Measurements from ENCODE around the gene DNAJC17.

Gene DNAJC17

GRCh38 chr15:40756938-40757337 is 50.3 kb downstream of the DNAJC17 start:
- peak; percentile 48 for DNase-seq (ENCODE audit: low read depth)
- TF ChIP-seq CTCF (IDR thresholded peaks at IDR 0.05; ENCODE audit: low read depth, low read length) = no peak
- peak; percentile 77 for TF ChIP-seq MYC (IDR thresholded peaks at IDR 0.05; ENCODE audit: low read depth, low read length)
- no peak for TF ChIP-seq POLR2A (IDR thresholded peaks at IDR 0.05; ENCODE audit: extremely low read depth, insufficient read length)
- TF ChIP-seq MAX (IDR thresholded peaks at IDR 0.05; ENCODE audit: low read depth, low read length) = peak; percentile 86
- H3K4me3 ChIP-seq (ENCODE audit: low read depth, low read length) = no peak overlapping the region

- TF ChIP-seq MAX (IDR thresholded peaks at IDR 0.05; ENCODE audit: low read depth, low read length) = no peak
- no peak for TF ChIP-seq MYC (IDR thresholded peaks at IDR 0.05; ENCODE audit: low read depth, low read length)
- no peak for TF ChIP-seq CTCF (IDR thresholded peaks at IDR 0.05; ENCODE audit: low read depth, low read length)
- no peak for TF ChIP-seq POLR2A (IDR thresholded peaks at IDR 0.05; ENCODE audit: extremely low read depth, insufficient read length)
- H3K4me3 ChIP-seq (ENCODE audit: low read depth, low read length) = peak overlapping the region; percentile 63
- peak; percentile 47 for DNase-seq (ENCODE audit: low read depth)
These were observed 51.5 kb downstream of the DNAJC17 start for GRCh38 chr15:40755812-40756208.

GRCh38 chr15:40754883-40755811 is 52.1 kb downstream of the DNAJC17 start, which contains the start of gene RMDN3:
Gene RMDN3 (minus strand): TSS chr15:40755254. CDS start chr15:40754783, 471 bp downstream.
- TF ChIP-seq MYC (IDR thresholded peaks at IDR 0.05; ENCODE audit: low read depth, low read length) (peak; percentile 68; the same call in 1 of the 2 replicates), MAX (IDR thresholded peaks at IDR 0.05; ENCODE audit: low read depth, low read length) (peak; percentile 76; the same call in 1 of the 2 replicates), POLR2A (IDR thresholded peaks at IDR 0.05; ENCODE audit: extremely low read depth, insufficient read length) (peak; percentile 96), CTCF (IDR thresholded peaks at IDR 0.05; ENCODE audit: low read depth, low read length) (no peak)
- H3K4me3 ChIP-seq (ENCODE audit: low read depth, low read length) = peak within 1 kb of the TSS; percentile 89
- peak; percentile 94 for DNase-seq (ENCODE audit: low read depth)

GRCh38 chr15:40754574-40754882 is 52.7 kb downstream of the DNAJC17 start:
- TF ChIP-seq MAX (IDR thresholded peaks at IDR 0.05; ENCODE audit: low read depth, low read length) = no peak
- DNase-seq (ENCODE audit: low read depth) = peak; percentile 30
- H3K4me3 ChIP-seq (ENCODE audit: low read depth, low read length) = peak overlapping the region; percentile 89

GRCh38 chr15:40751745-40752144 is 55.5 kb downstream of the DNAJC17 start:
- no peak for DNase-seq (ENCODE audit: low read depth)
- TF ChIP-seq MYC (IDR thresholded peaks at IDR 0.05; ENCODE audit: low read depth, low read length) (no peak), POLR2A (IDR thresholded peaks at IDR 0.05; ENCODE audit: extremely low read depth, insufficient read length) (no peak), CTCF (IDR thresholded peaks at IDR 0.05; ENCODE audit: low read depth, low read length) (no peak), MAX (IDR thresholded peaks at IDR 0.05; ENCODE audit: low read depth, low read length) (no peak)
- no peak overlapping the region for H3K4me3 ChIP-seq (ENCODE audit: low read depth, low read length)

GRCh38 chr15:40750885-40751284 is 56.4 kb downstream of the DNAJC17 start:
- no peak overlapping the region for H3K4me3 ChIP-seq (ENCODE audit: low read depth, low read length)
- DNase-seq (ENCODE audit: low read depth) = no peak
- TF ChIP-seq POLR2A (IDR thresholded peaks at IDR 0.05; ENCODE audit: extremely low read depth, insufficient read length) (no peak), MYC (IDR thresholded peaks at IDR 0.05; ENCODE audit: low read depth, low read length) (no peak), MAX (IDR thresholded peaks at IDR 0.05; ENCODE audit: low read depth, low read length) (no peak), CTCF (IDR thresholded peaks at IDR 0.05; ENCODE audit: low read depth, low read length) (no peak)

Measured in NB4 (cell line).